Mammary epithelial cell (primary cell): ENCODE measurements around the gene RAI1.

Experiments
- CTCF ChIP-seq, 2 donors: IDR thresholded peaks in 1 of 2; conservative IDR thresholded peaks in 1 of 2; 2 replicates each; pipeline ENCODE4 v1.5.1; 2011 to 2012; ENCODE audit warnings: inconsistent platforms in 2 of 2, low read length in 2 of 2, mild to moderate bottlenecking in 2 of 2, control low read depth in 1 of 2, low read depth in 1 of 2; ENCODE audit not compliant: insufficient read depth in 1 of 2; ENCODE audit errors: extremely low read depth in 1 of 2
- EZH2 ChIP-seq: IDR thresholded peaks from 2 replicates; pipeline ENCODE4 v1.6.1; 2012; ENCODE audit warnings: low read length, inconsistent platforms, borderline replicate concordance

DNA sequence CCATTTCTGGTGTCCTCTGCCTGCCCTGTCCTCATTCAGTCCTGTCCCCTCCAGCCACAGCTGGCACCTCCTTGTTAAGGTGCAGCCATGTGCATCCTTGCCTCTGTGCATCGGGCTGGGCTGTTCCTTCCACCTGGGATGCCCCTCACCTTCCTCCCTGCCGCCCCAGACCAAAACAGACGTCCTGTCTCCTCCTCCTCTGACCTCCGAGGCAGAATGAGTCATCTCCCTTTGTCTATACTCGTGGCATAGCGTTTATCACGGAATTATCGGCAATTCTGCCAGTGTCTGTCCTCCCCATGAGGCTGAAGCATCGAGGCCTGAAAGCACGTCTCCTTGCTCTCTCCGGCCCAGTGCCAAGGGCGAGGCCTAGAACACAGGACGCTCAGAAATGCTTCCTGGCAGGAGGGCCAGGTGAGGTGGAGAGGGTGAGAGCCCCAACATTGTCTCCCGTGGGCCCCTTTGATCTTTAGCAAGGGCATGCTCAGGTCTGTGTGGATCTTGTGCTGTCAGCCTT, 4.6 kb downstream of the RAI1 start:
- TF ChIP-seq EZH2 (no peak), CTCF (conservative IDR thresholded peaks at IDR 0.05 in 1 of 2, IDR thresholded peaks at IDR 0.05 in 1 of 2; ENCODE audit: extremely low read depth in 1 of 2, insufficient read depth in 1 of 2, low read depth in 1 of 2, low read length in 2 of 2) (no peak)
